DOHH2 (cell line): Measurements from ENCODE around the gene CHD5.

ENCODE experiments used
- CTCF ChIP-seq: fragments of 200-600 bp; sonication (generic); IDR thresholded peaks from one replicate; pipeline ENCODE4 v1.5.1; 2014; ENCODE audit warnings: antibody characterized with exemption, mild to moderate bottlenecking, low read depth, low read length; ENCODE audit not compliant: poor library complexity, severe bottlenecking
- EZH2phosphoT487 ChIP-seq: fragments of 200-600 bp; sonication (generic); IDR thresholded peaks from 2 replicates; pipeline ENCODE4 v1.6.1; 2017; ENCODE audit warnings: borderline replicate concordance, mild to moderate bottlenecking, antibody characterized with exemption, low read length, moderate library complexity, mixed read lengths

- TF ChIP-seq CTCF: no peak
- TF ChIP-seq EZH2phosphoT487: no peak
Measured at GRCh38 chr1:6165441-6165985, 14.6 kb downstream of the CHD5 start.
